Activated CD8-positive, alpha-beta memory T cell treated with anti-CD3 and anti-CD28 coated beads, Interleukin-2, amount 50 U/mL, for 1 hour (primary cell): Measurements from ENCODE around the gene RSPH1.

ENCODE experiments used
- DNase-seq: peaks from one replicate; pipeline ENCODE4 v3.0.0-alpha.2; 2020; ENCODE audit errors: extremely low read depth

The RSPH1 gene

GRCh38 chr21:42513151-42513984, 17.3 kb upstream of the RSPH1 start, which contains the start of gene SLC37A1:
SLC37A1 (plus strand) TSS chr21:42513852; CDS start chr21:42518455, 4,603 bp downstream.
- no peak for DNase-seq

- DNase-seq = no peak
Observed at GRCh38 chr21:42512346-42513034, 16.5 kb upstream of the RSPH1 start.

GRCh38 chr21:42509244-42509643, 13.2 kb upstream of the RSPH1 start:
- no peak for DNase-seq

DNA sequence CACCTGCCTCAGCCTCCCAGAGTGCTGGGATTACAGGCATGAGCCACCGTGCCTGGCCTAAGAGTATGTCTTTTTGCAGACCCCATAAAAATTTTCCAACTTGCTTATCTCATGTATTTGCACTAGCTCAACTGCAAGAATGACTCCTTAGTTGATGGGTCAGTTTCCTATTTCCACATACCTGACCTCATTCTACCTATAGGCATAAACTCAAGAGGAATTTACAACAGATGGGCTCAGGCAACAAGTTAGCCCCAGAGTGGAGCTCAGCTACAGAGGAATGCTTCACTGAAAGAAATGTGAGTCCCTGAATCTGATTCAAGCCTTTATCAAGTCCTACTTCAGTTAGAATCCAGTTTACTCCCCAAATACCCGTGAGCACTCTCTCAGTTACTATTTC, 12.3 kb upstream of the RSPH1 start:
- no peak for DNase-seq

GRCh38 chr21:42507418-42507817, 11.4 kb upstream of the RSPH1 start:
- DNase-seq = no peak

- no peak for DNase-seq
Observed at GRCh38 chr21:42505090-42505726, 9.2 kb upstream of the RSPH1 start.

GRCh38 chr21:42503711-42504110, 7.7 kb upstream of the RSPH1 start:
- DNase-seq = no peak

GRCh38 chr21:42500736-42501135, 4.7 kb upstream of the RSPH1 start:
- DNase-seq = no peak

DNA sequence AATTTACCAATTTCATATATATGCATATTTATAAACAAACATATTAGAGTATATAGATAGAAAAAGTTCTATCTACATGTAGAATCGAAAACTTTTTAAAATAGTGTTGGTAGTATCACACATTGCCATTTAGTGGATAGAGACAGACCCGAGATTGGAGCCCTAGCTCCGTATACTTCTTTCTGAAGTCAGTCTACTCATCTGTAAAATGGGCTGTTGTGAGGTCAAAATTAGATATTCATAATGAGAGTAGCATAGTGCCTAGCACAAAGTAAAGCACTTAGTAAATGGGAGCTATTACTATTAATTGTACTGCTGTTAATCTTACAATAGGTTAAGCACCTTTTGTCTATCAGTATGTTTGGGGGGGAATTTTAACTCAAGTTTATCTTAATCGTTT, 4.2 kb upstream of the RSPH1 start:
- DNase-seq = no peak

DNA sequence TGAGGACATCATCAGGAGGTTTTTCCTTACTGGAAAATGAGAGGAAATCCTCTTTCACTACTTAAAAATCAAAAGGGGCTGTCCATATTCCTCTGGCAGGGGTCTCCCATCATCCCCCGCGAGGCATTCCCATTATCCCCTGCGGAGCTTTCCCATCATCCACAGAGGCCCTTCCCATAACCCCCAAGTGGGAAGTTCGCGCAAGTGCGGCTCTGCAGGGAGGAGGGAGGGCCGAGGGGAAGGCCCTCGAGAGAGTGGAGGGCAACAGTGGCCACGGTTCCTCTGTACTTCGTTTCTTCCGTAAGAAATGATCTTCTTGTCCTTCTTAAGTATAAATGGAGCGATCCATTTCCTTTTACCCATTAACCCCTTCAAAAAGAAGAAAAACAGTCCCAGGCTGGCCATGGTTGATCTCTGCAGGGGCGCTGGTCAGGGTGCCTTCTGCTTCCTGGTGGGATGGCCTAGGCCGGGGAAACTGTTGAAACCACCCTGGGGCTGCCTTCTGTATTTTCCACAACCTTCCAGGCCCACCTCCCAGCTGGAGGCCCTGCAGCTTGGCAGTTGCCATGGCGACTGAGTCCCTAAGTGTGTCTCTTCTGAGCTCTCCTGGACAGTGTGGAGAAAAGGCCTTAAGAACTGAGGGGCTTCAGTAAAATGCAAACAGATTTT, 3.6 kb upstream of the RSPH1 start:
- no peak for DNase-seq

GRCh38 chr21:42498012-42498411, 2.0 kb upstream of the RSPH1 start:
- no peak for DNase-seq

DNA sequence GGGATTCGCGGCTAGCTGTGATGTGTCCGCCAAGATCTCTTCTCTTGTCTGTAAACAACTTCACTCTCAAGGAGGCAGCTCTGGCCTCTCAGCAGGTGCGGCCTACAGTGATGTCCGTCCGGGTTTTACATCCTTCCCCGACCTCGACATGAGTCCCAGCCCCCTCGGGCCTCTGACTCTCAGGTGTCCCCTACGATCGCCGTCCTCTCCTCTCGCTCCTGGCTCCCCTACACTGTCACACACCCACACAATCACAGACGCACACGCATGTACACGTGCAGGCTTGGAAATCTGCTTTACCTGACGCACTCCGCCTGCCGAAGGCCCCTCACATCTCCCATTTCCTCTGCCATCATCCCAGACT, 797 bp upstream of the RSPH1 start:
- no peak for DNase-seq

DNA sequence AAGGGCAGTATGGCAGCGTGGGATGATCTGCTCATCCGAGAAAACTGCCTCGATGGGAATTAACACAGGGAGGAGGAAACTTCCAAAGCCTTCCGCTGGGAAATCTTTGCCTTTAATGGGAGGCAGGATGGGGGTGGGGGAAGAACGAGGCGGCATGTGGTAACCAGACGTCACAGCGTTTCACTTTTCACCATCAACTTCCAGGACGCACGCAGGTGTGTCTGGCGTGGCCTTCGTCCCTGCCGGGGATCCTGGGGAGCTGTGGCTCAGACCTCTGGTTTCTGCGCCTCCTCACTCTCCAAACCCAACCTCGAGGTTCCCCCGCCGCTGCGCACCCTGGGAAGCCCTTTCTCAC, 282 bp downstream of the RSPH1 start:
- DNase-seq = no peak

DNA sequence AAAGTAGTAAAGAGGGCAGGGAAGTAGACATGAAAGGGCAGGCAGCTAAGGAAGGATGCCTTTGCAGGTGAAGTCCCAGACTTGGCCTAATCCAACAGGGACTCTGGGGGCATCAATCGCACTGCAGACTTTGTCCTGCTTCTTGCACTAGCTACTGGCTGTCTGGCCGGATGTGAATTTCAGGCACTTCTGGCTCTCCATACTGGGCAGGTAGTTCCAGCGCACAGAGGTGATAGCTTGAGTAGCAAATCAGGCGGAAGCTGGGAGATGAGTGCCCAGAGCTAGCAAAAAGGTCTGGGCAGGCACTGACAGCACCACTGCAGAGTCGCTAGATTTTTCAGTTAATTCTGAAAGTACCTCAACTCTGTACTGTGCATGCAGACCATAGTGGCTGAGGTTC, 997 bp downstream of the RSPH1 start:
- no peak for DNase-seq

DNA sequence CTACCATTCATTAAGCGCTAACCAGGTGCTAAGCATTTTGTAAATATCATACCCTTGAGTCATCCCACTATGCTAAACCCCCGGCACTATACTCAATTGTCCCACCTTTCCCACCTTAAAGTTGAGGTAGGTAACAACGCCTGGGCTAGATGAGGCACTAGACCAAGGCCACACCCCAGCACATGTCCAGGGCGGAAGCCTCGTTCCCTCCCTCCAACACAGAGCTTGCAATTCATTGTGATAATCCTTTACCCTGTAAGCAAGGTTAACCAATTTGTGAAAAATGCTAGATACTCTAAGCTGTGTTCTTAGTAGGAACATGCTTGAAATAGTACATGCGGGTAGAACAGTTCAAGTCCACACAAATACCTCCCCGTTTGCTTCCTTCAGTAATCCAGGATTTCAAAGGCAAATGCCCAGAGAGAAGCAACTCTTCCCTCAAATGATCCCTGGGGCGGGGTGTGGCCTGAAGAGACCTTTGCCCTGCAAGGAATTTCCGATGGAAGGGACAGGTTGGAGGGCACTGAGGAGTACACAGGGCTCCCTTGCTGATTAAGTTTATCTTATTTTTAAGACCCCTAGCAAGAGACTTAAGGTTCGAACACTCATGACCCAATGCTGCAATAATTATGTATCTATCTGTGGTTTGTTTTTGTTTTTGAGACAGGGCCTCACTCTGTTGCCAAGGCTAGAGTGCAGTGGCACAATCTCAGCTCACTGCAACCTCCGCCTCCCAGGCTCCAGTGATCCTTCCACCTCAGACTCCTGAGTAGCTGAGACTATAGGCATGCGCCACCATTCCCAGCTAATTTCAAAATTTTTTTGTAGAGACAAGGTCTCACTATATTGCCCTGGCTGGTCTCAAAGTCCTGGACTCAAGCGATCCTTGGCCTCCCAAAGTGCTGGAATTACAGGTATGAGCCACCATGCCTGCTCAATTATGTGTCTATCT, 2.6 kb downstream of the RSPH1 start:
- DNase-seq = no peak

GRCh38 chr21:42492201-42492600, 3.8 kb downstream of the RSPH1 start:
- no peak for DNase-seq

DNA sequence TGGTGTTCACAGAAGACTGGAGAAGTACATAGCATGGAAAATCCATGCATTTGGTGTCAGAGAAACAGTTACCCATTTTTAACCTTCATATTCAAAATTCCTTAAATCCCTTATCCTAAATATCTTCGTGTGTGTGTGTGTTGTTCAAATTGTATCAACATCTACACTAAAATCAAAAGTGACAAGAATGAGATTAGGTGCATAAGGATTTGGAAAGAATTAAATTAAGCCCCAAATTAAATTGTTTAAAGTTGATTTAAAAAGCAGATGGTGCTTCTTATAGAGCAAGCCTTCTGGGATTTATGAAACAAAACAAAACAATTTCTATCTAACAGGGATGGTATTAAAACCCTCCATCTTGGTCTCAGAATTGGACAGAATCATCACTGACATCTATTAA, 4.7 kb downstream of the RSPH1 start:
- DNase-seq = no peak

GRCh38 chr21:42490720-42491119, 5.3 kb downstream of the RSPH1 start:
- DNase-seq = no peak

DNA sequence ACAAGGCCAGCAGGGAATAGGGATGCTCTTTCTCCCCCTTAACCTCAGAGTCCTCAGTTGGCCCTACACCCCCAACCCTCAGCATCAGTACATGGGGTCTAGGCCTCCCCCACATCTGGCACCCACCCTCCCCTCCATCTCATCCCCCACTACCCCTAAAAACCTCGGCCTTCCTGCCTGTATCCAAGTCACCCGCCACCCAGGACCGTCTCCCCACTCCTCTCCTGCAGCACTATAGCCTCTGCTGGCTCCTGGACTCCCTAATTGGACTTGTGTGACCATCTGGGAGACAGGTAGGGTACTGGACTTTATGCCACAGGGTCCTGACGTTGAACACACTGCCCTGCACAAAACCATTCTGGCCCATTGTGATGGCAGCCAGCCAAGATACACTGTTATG, 6.0 kb downstream of the RSPH1 start:
- DNase-seq = no peak

- DNase-seq = no peak
Observed at GRCh38 chr21:42489006-42489563, 6.9 kb downstream of the RSPH1 start.

- no peak for DNase-seq
Observed at GRCh38 chr21:42486531-42486930, 9.5 kb downstream of the RSPH1 start.
